HCT116 (cell line): ENCODE results near the gene BRWD1. TPM values are rescaled to one million over a fixed set of nuclear protein-coding genes. Genes with fewer than 3 reads are reported as not detected.

ENCODE experiments used
- ATAC-seq: fragments of 200-7000 bp; cut with Tn5 transposase; 2 replicates; pipeline ENCODE4 v1.9.1; 2020; ENCODE audit warnings: mild to moderate bottlenecking, moderate library complexity
- BruUV-seq: library from RNA; stranded (reverse); fragments of 400-500 nt; replicated peaks from 2 replicates; lab custom pipeline; 2021; lab: Mats Ljungman, UMichigan
- CTCF ChIA-PET: fragments of 300-600 bp; sonication (Branson Sonifier 250); formaldehyde crosslinking; loops from one replicate; lab custom pipeline; 2021; ENCODE audit warnings: antibody characterized with exemption; lab: Charles Lee
- POLR2A ChIA-PET: fragments of 300-600, 350-600 bp; sonication (Branson Sonifier 250); formaldehyde crosslinking; loops from one replicate; lab custom pipeline; 2021; ENCODE audit warnings: antibody characterized with exemption; lab: Charles Lee
- RAD21 ChIA-PET, 2 experiments: fragments of 300-600 bp; sonication (Branson Sonifier 250); formaldehyde crosslinking; loops; one replicate each; lab custom pipeline; 2023; ENCODE audit warnings: low total read pairs in 2 of 2; ENCODE audit not compliant: uncharacterized antibody in 2 of 2, unreplicated experiment in 2 of 2, low non-redundant PET in 1 of 2; lab: Charles Lee
- DNase-seq: peaks from one replicate; pipeline ENCODE4 v3.0.0-alpha.2; 2010; ENCODE audit warnings: low read depth, low spot score
- H2AFZ ChIP-seq: fragments of 200-600 bp; shearing (Covaris generic), sonication (generic); 2 replicates; pipeline ENCODE4 v1.6.1; 2017; ENCODE audit warnings: low read depth, mixed run types, mixed read lengths, antibody characterized with exemption, low read length; ENCODE audit not compliant: poor library complexity, severe bottlenecking
- H3K27ac ChIP-seq: 2 replicates; pipeline ENCODE4 v1.5.1; 2012; ENCODE audit warnings: low read depth, low read length
- H3K27me3 ChIP-seq: fragments of 200-600 bp; sonication (generic); 2 replicates; pipeline ENCODE4 v1.6.1; 2016; ENCODE audit warnings: mixed run types, low read length, mixed read lengths; ENCODE audit not compliant: insufficient read depth
- H3K36me3 ChIP-seq, 2 experiments: fragments of 200-500 bp in 1 of 2; fragments of 200-600 bp in 1 of 2; sonication (Bioruptor generic) in 1 of 2; sonication (generic) in 1 of 2; 2 replicates each; pipeline versions ENCODE4 v1.5.1 to v1.6.1; 2014 to 2016; ENCODE audit warnings: low read length in 2 of 2, inconsistent platforms in 1 of 2, mixed read lengths in 1 of 2, mixed run types in 1 of 2; ENCODE audit not compliant: insufficient read depth in 2 of 2, control insufficient read depth in 1 of 2
- H3K4me1 ChIP-seq, 2 experiments: fragments of 200-600 bp in 1 of 2; sonication (generic) in 1 of 2; 2 replicates each; pipeline versions ENCODE4 v1.5.1 to v1.6.1; 2012 to 2017; ENCODE audit warnings: low read length in 2 of 2, inconsistent platforms in 1 of 2, mild to moderate bottlenecking in 1 of 2, mixed read lengths in 1 of 2, mixed run types in 1 of 2, moderate library complexity in 1 of 2; ENCODE audit not compliant: insufficient read depth in 2 of 2, control insufficient read depth in 1 of 2
- H3K4me2 ChIP-seq: fragments of 200-600 bp; sonication (generic); 2 replicates; pipeline ENCODE4 v1.6.1; 2017; ENCODE audit warnings: mixed run types, low read length, mixed read lengths
- H3K4me3 ChIP-seq, 2 experiments: fragments of 200-600 bp in 1 of 2; sonication (generic) in 1 of 2; replicated peaks in 1 of 2; 2 replicates each; pipeline ENCODE4 v1.5.1; 2011 to 2016; ENCODE audit warnings: low read length in 2 of 2, control low read depth in 1 of 2, low read depth in 1 of 2, mild to moderate bottlenecking in 1 of 2, mixed read lengths in 1 of 2, mixed run types in 1 of 2
- H3K79me2 ChIP-seq: fragments of 200-600 bp; sonication (generic); 2 replicates; pipeline ENCODE4 v1.6.1; 2017; ENCODE audit warnings: mild to moderate bottlenecking, mixed run types, low read length, moderate library complexity, mixed read lengths; ENCODE audit not compliant: insufficient read depth
- H3K9ac ChIP-seq: fragments of 200-600 bp; sonication (generic); 2 replicates; pipeline ENCODE4 v1.6.1; 2016; ENCODE audit warnings: low read length, mixed read lengths
- H3K9me2 ChIP-seq: fragments of 200-600 bp; sonication (generic), shearing (Covaris generic); 2 replicates; pipeline ENCODE4 v1.6.1; 2017; ENCODE audit warnings: mixed run types, mild to moderate bottlenecking, moderate library complexity; ENCODE audit not compliant: insufficient read depth
- H3K9me3 ChIP-seq, 2 experiments: fragments of 200-500 bp in 1 of 2; fragments of 200-600 bp in 1 of 2; sonication (Bioruptor generic) in 1 of 2; sonication (generic) in 1 of 2; 2 replicates each; pipeline ENCODE4 v1.6.1; 2014 to 2017; ENCODE audit warnings: low read length in 2 of 2, mixed read lengths in 2 of 2, inconsistent platforms in 1 of 2, low read depth in 1 of 2, mild to moderate bottlenecking in 1 of 2, mixed run types in 1 of 2, moderate library complexity in 1 of 2; ENCODE audit not compliant: control insufficient read depth in 1 of 2, insufficient read depth in 1 of 2
- H4K20me1 ChIP-seq: fragments of 200-600 bp; sonication (generic), shearing (Covaris generic); 2 replicates; pipeline ENCODE4 v1.6.1; 2017; ENCODE audit warnings: mixed run types, mild to moderate bottlenecking, moderate library complexity; ENCODE audit not compliant: insufficient read depth
- EZH2phosphoT487 ChIP-seq: fragments of 200-600 bp; IDR thresholded peaks from 2 replicates; pipeline ENCODE4 v1.6.1; 2018; ENCODE audit warnings: antibody characterized with exemption, borderline replicate concordance
- POLR2AphosphoS5 ChIP-seq: IDR thresholded peaks from 2 replicates; pipeline ENCODE4 v1.6.1; 2011; ENCODE audit warnings: mild to moderate bottlenecking, low read depth, low read length, moderate library complexity
- SRF ChIP-seq: IDR thresholded peaks from 2 replicates; pipeline ENCODE4 v1.6.1; 2012; ENCODE audit warnings: low read depth
- YY1 ChIP-seq: IDR thresholded peaks from 2 replicates; pipeline ENCODE4 v1.6.1; 2011; ENCODE audit warnings: low read length, low read depth, moderate library complexity, mild to moderate bottlenecking; ENCODE audit not compliant: insufficient replicate concordance; ENCODE audit errors: extremely low read depth
- ZNF274 ChIP-seq: fragments of 200-500 bp; sonication (Bioruptor generic); IDR thresholded peaks from 2 replicates; pipeline ENCODE4 v1.6.1; 2014; ENCODE audit warnings: mild to moderate bottlenecking, low read depth, low read length, inconsistent platforms
- intact Hi-C: fragments of 100-400 bp; cut with micrococcal nuclease; formaldehyde crosslinking; loops from 2 replicates; pipeline ENCODE4 v1.10.0; 2022
- total RNA-seq: library from RNA; stranded (reverse); gene quantifications from one replicate; pipeline ENCODE4 v1.2.1, GENCODE V29; 2021; ENCODE audit not compliant: unreplicated experiment

Gene BRWD1
- total RNA-seq, 1 experiment from 2014 or later = 33.1 TPM

GRCh38 chr21:39189857-39190604 is 123.4 kb downstream of the BRWD1 start:
- intact Hi-C loops = loop anchor here (10.0 kb wide), 2 partner anchors 255 to 445 kb away; partner anchors contain the start of gene LCA5L
- TF ChIP-seq EZH2phosphoT487 = no peak
- TF ChIP-seq SRF = no peak
- TF ChIP-seq YY1 = no peak
- no peak for TF ChIP-seq POLR2AphosphoS5
- no peak for DNase-seq
- Histone ChIP-seq H3K4me2 (no peak overlapping the region), H3K9ac (no peak overlapping the region), H4K20me1 (no peaks in the 10 kb centered on the region), H2AFZ (no peak overlapping the region), H3K4me1 (no peaks in the 10 kb centered on the region), H3K79me2 (no peaks in the 10 kb centered on the region), H3K4me3 (no peak overlapping the region), H3K27ac (no peak overlapping the region), H3K9me3 (no peaks in the 10 kb centered on the region), H3K9me2 (no peaks in the 10 kb centered on the region), H3K36me3 (no peaks in the 10 kb centered on the region; a peak in 1 of 4 replicates), H3K27me3 (no peaks in the 10 kb centered on the region)
- ChIA-PET POLR2A (no interaction called here), RAD21 (no interaction called here), CTCF (no interaction called here)
- no TSS peak for BruUV-seq
- no peak for ATAC-seq

GRCh38 chr21:39188521-39189139 is 124.8 kb downstream of the BRWD1 start:
- RAD21 ChIA-PET = no interaction called here
- CTCF ChIA-PET = no interaction called here
- no peaks in the 10 kb centered on the region for H4K20me1 ChIP-seq
- H3K27me3 ChIP-seq = no peaks in the 10 kb centered on the region
- no peaks in the 10 kb centered on the region for H3K79me2 ChIP-seq
- no peak overlapping the region for H3K27ac ChIP-seq
- TF ChIP-seq ZNF274 (no peak), EZH2phosphoT487 (no peak)
- peaks cover 0 to 5% of the 10 kb centered on the region in 2 experiments; a peak in 2 of 4 replicates for H3K4me1 ChIP-seq
- no peaks in the 10 kb centered on the region for H3K9me3 ChIP-seq
- no peak overlapping the region for H3K4me3 ChIP-seq
- no peak overlapping the region for H2AFZ ChIP-seq
- BruUV-seq = no TSS peak
- POLR2A ChIA-PET = no interaction called here
- ATAC-seq = no peak
- no peak overlapping the region for H3K9ac ChIP-seq
- no peaks in the 10 kb centered on the region for H3K36me3 ChIP-seq
- no peak overlapping the region for H3K4me2 ChIP-seq
- DNase-seq = no peak
- no peaks in the 10 kb centered on the region for H3K9me2 ChIP-seq
- intact Hi-C loops = loop anchor here (10.0 kb wide), 2 partner anchors 256 to 446 kb away; partner anchors contain the start of gene LCA5L
